HepG2 (cell line): ENCODE measurements around the gene SLC29A1. TPM values are rescaled to one million over a fixed set of nuclear protein-coding genes. Genes with fewer than 3 reads are reported as not detected.

Source experiments
- AFF4 ChIP-seq: sonication (generic); formaldehyde crosslinking; IDR thresholded peaks from 2 replicates; pipeline ENCODE4 v1.4.0; 2020; ENCODE audit warnings: missing genetic modification reagents
- CHCHD3 ChIP-seq: sonication (generic); formaldehyde crosslinking; IDR thresholded peaks from 2 replicates; pipeline ENCODE4 v1.8.0; 2022; ENCODE audit warnings: mild to moderate bottlenecking, missing genetic modification reagents, moderate library complexity
- MYC ChIP-seq: sonication (generic); formaldehyde crosslinking; IDR thresholded peaks from 2 replicates; pipeline ENCODE4 v1.9.0; 2021; ENCODE audit warnings: missing genetic modification reagents, borderline replicate concordance
- NR2F6 ChIP-seq, 2 experiments: IDR thresholded peaks; 2 replicates each; pipeline ENCODE4 v1.6.1; 2016; ENCODE audit warnings: antibody characterized with exemption in 1 of 2, mild to moderate bottlenecking in 1 of 2
- STAT5B ChIP-seq: sonication (generic); formaldehyde crosslinking; IDR thresholded peaks from 2 replicates; pipeline ENCODE4 v1.4.0; 2020; ENCODE audit warnings: missing genetic modification reagents
- TSC22D2 ChIP-seq: sonication (generic); formaldehyde crosslinking; IDR thresholded peaks from 2 replicates; pipeline ENCODE4 v1.5.1; 2020; ENCODE audit warnings: missing genetic modification reagents, mild to moderate bottlenecking, borderline replicate concordance
- ZBTB10 ChIP-seq: sonication (generic); formaldehyde crosslinking; IDR thresholded peaks from 2 replicates; pipeline ENCODE4 v1.4.0; 2020; ENCODE audit warnings: missing genetic modification reagents, borderline replicate concordance
- ZNF232 ChIP-seq: sonication (generic); formaldehyde crosslinking; IDR thresholded peaks from 2 replicates; pipeline ENCODE4 v1.4.0; 2020; ENCODE audit warnings: missing genetic modification reagents, borderline replicate concordance
- ZNF275 ChIP-seq: sonication (generic); formaldehyde crosslinking; IDR thresholded peaks from 2 replicates; pipeline ENCODE4 v1.8.0; 2022; ENCODE audit warnings: missing genetic modification reagents, mild to moderate bottlenecking, inconsistent platforms, borderline replicate concordance
- ZNF337 ChIP-seq: sonication (generic); formaldehyde crosslinking; IDR thresholded peaks from 2 replicates; pipeline ENCODE4 v1.5.1; 2020; ENCODE audit warnings: missing genetic modification reagents, low read depth, mild to moderate bottlenecking, borderline replicate concordance
- ZNF609 ChIP-seq: sonication (generic); formaldehyde crosslinking; IDR thresholded peaks from 2 replicates; pipeline ENCODE4 v1.4.0; 2020; ENCODE audit warnings: mild to moderate bottlenecking, missing genetic modification reagents, borderline replicate concordance
- ZNF639 ChIP-seq: conservative IDR thresholded peaks from 2 replicates; pipeline ENCODE4 v1.6.1; 2018; ENCODE audit warnings: missing genetic modification reagents
- ZNF746 ChIP-seq: sonication (generic); formaldehyde crosslinking; IDR thresholded peaks from 2 replicates; pipeline ENCODE4 v1.8.0; 2022; ENCODE audit warnings: mild to moderate bottlenecking, missing genetic modification reagents
- ZNF772 ChIP-seq: sonication (generic); formaldehyde crosslinking; IDR thresholded peaks from 2 replicates; pipeline ENCODE4 v1.5.0; 2020; ENCODE audit warnings: mild to moderate bottlenecking, missing genetic modification reagents
- ZNF83 ChIP-seq: sonication (generic); formaldehyde crosslinking; IDR thresholded peaks from 2 replicates; pipeline ENCODE4 v1.4.0; 2020; ENCODE audit warnings: missing genetic modification reagents, mild to moderate bottlenecking, borderline replicate concordance
- polyA plus RNA-seq, 8 experiments: library from polyadenylated mRNA; depleted of rRNA in 3 of 8; stranded (reverse) in 7 of 8; unstranded in 1 of 8; fragments of >200 nt; fragmentation: Illumina TruSeq in 4 of 8; extraction: Trizol in 4 of 8; gene quantifications; 2 replicates each; pipeline versions ENCODE4 v1.2.1 to v1.2.3, GENCODE V29; 2011 to 2016; ENCODE audit warnings: low read depth in 4 of 8, missing spikeins in 1 of 8, mixed read lengths in 1 of 8; ENCODE audit not compliant: insufficient read depth in 1 of 8
- total RNA-seq, 5 experiments: library from RNA; depleted of rRNA; stranded (reverse); fragments of >200 nt; fragmentation: Illumina TruSeq; extraction: Trizol; gene quantifications; 2 replicates each; pipeline ENCODE4 v1.2.3, GENCODE V29; 2016; ENCODE audit warnings: low read depth in 1 of 5

SLC29A1 gene
- total and polyA plus RNA-seq, 2 of the 13 experiments (the other 11 are each of a cell fraction or from before 2014, with no cell fraction given): 43.2 to 106 TPM

GRCh38 chr6:44256775-44257024 is 33.3 kb downstream of the SLC29A1 start (continued):
- 0 out of 2 replicates have a peak, but pooled peaks have one; percentile 74 for TF ChIP-seq ZNF275
- peak; percentile 81; the same call in 1 of the 2 replicates for TF ChIP-seq ZNF232 (CRISPR knock-in tag)
- no peak for TF ChIP-seq MYC
- TF ChIP-seq ZNF337 (CRISPR knock-in tag): peak; percentile 71; the same call in 1 of the 2 replicates
- no peak; the same call in 1 of the 2 replicates for TF ChIP-seq ZNF746 (CRISPR knock-in tag)
- TF ChIP-seq ZNF639 (CRISPR knock-in tag): no peak
- no peak for TF ChIP-seq NR2F6 (IDR thresholded peaks at IDR 0.05)
- no peak for TF ChIP-seq NR2F6 (CRISPR knock-in tag; IDR thresholded peaks at IDR 0.05)
- no peak for TF ChIP-seq CHCHD3 (CRISPR knock-in tag)
- no peak for TF ChIP-seq ZNF83 (CRISPR knock-in tag)
- no peak for TF ChIP-seq STAT5B (CRISPR knock-in tag)
- TF ChIP-seq ZNF772: no peak
- peak; percentile 44; the same call in 1 of the 2 replicates for TF ChIP-seq ZBTB10 (CRISPR knock-in tag)
- TF ChIP-seq AFF4: no peak
- TF ChIP-seq ZNF609 (CRISPR knock-in tag): no peak
- no peak for TF ChIP-seq TSC22D2 (CRISPR knock-in tag)
